MCF 10A (cell line): ENCODE measurements around the gene PALMD. TPM values are rescaled to one million over a fixed set of nuclear protein-coding genes. Genes with fewer than 3 reads are reported as not detected.

ENCODE experiments used
- BruUV-seq: library from RNA; stranded (reverse); fragments of 400-500 nt; replicated peaks from 2 replicates; lab custom pipeline; 2021; lab: Mats Ljungman, UMichigan
- CTCF ChIA-PET: fragments of 300-600 bp; sonication (Branson Sonifier 250); formaldehyde crosslinking; extraction: SDS; loops from one replicate; lab custom pipeline; 2021; ENCODE audit warnings: antibody characterized with exemption, inconsistent platforms; lab: Yijun Ruan, JAX
- POLR2A ChIA-PET: fragments of 300-600, 350-650 bp; sonication (Branson Sonifier 250); formaldehyde crosslinking; extraction: SDS; loops from one replicate; lab custom pipeline; 2020; ENCODE audit warnings: antibody characterized with exemption, inconsistent platforms; lab: Yijun Ruan, JAX
- DNase-seq: peaks from one replicate; pipeline ENCODE4 v3.0.0-alpha.2; 2018; ENCODE audit not compliant: unreplicated experiment
- H3K27ac Mint-ChIP-seq: one replicate; pipeline ENCODE4 v1.8.0; 2022; ENCODE audit warnings: mild to moderate bottlenecking, low read depth, mixed read lengths; ENCODE audit not compliant: unreplicated experiment
- H3K27me3 Mint-ChIP-seq: one replicate; pipeline ENCODE4 v1.8.0; 2022; ENCODE audit warnings: mixed read lengths; ENCODE audit not compliant: insufficient read depth, unreplicated experiment
- H3K36me3 Mint-ChIP-seq: one replicate; pipeline ENCODE4 v1.8.0; 2022; ENCODE audit warnings: mild to moderate bottlenecking, moderate library complexity, mixed read lengths; ENCODE audit not compliant: insufficient read depth, unreplicated experiment
- H3K4me1 Mint-ChIP-seq: one replicate; pipeline ENCODE4 v1.8.0; 2022; ENCODE audit warnings: mixed read lengths; ENCODE audit not compliant: insufficient read depth, unreplicated experiment
- H3K4me3 Mint-ChIP-seq: one replicate; pipeline ENCODE4 v1.8.0; 2022; ENCODE audit warnings: mild to moderate bottlenecking, moderate library complexity, mixed read lengths; ENCODE audit not compliant: unreplicated experiment
- H3K9me3 Mint-ChIP-seq: one replicate; pipeline ENCODE4 v1.8.0; 2022; ENCODE audit warnings: mixed read lengths; ENCODE audit not compliant: unreplicated experiment
- intact Hi-C: fragments of 100-400 bp; cut with micrococcal nuclease; formaldehyde crosslinking; loops from 2 replicates; pipeline ENCODE4 v1.14.1; 2022
- total RNA-seq: library from RNA; stranded (reverse); gene quantifications from 2 replicates; pipeline ENCODE4 v1.2.3, GENCODE V29; 2022
- TF ChIP-seq, protein P1 (sequence below): fragments of 200-600 bp; IDR thresholded peaks from one replicate; pipeline ENCODE4 v1.8.0; 2022; ENCODE audit warnings: antibody characterized with exemption, mild to moderate bottlenecking; ENCODE audit not compliant: unreplicated experiment

PALMD gene
- total RNA-seq, 1 experiment from 2014 or later = 0.33 TPM

DNA sequence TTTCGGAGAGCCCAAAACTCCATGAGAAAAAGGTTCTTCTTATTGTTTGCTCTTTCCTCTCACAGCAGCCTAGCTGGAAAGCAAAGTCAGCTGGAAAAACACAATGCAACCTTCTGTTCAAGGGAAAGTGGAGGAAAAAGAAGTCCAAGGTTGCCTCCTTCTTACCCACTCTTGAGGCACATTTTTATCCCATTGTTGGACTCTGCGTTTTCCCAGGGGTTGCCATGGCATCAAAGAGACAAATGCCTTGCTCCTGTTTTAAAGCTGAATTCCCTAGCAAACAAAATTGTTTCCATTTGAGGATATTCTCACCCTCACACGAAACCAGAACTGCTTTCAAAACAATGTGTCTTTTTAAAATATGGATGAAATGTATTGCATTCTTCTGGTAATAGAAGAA, 45.1 kb upstream of the PALMD start:
- Mint-ChIP-seq H3K9me3 (no peaks in the 10 kb centered on the region), H3K4me1 (peaks cover 12% of the 10 kb centered on the region), H3K27ac (no peak overlapping the region), H3K4me3 (no peak overlapping the region), H3K27me3 (no peaks in the 10 kb centered on the region), H3K36me3 (no peaks in the 10 kb centered on the region)
- no peak for DNase-seq
- ChIA-PET POLR2A (no interaction called here), CTCF (no interaction called here)
- TF ChIP-seq, protein P1, sequence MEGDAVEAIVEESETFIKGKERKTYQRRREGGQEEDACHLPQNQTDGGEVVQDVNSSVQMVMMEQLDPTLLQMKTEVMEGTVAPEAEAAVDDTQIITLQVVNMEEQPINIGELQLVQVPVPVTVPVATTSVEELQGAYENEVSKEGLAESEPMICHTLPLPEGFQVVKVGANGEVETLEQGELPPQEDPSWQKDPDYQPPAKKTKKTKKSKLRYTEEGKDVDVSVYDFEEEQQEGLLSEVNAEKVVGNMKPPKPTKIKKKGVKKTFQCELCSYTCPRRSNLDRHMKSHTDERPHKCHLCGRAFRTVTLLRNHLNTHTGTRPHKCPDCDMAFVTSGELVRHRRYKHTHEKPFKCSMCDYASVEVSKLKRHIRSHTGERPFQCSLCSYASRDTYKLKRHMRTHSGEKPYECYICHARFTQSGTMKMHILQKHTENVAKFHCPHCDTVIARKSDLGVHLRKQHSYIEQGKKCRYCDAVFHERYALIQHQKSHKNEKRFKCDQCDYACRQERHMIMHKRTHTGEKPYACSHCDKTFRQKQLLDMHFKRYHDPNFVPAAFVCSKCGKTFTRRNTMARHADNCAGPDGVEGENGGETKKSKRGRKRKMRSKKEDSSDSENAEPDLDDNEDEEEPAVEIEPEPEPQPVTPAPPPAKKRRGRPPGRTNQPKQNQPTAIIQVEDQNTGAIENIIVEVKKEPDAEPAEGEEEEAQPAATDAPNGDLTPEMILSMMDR = no peak
- intact Hi-C loops = no loop called here
- BruUV-seq = no TSS peak

DNA sequence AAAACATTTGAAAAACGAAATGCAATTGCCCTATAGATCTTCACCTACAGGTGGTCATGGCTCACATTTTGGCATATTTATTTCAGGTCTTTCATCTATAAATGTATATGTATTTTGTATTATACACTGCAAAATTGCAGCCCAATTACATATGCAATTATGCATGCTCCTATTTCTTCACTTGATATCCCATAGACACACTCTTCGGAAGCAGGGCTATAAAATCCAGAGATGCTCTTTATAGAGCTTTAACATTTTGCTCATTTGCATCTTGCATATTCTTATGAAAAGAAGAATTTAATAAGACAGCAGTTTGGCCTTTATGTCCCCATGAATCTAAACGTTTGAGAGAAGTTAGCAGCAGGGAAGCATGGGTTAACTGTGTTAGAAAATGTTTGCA, 44.7 kb upstream of the PALMD start:
- ChIA-PET POLR2A (no interaction called here), CTCF (no interaction called here)
- H3K9me3 Mint-ChIP-seq = no peaks in the 10 kb centered on the region
- H3K36me3 Mint-ChIP-seq = no peaks in the 10 kb centered on the region
- H3K27ac Mint-ChIP-seq = no peak overlapping the region
- intact Hi-C loops = no loop called here
- H3K27me3 Mint-ChIP-seq = no peaks in the 10 kb centered on the region
- H3K4me1 Mint-ChIP-seq = peaks cover 12% of the 10 kb centered on the region
- no peak overlapping the region for H3K4me3 Mint-ChIP-seq
- no TSS peak for BruUV-seq
- TF ChIP-seq, protein P1 = no peak
- no peak for DNase-seq

DNA sequence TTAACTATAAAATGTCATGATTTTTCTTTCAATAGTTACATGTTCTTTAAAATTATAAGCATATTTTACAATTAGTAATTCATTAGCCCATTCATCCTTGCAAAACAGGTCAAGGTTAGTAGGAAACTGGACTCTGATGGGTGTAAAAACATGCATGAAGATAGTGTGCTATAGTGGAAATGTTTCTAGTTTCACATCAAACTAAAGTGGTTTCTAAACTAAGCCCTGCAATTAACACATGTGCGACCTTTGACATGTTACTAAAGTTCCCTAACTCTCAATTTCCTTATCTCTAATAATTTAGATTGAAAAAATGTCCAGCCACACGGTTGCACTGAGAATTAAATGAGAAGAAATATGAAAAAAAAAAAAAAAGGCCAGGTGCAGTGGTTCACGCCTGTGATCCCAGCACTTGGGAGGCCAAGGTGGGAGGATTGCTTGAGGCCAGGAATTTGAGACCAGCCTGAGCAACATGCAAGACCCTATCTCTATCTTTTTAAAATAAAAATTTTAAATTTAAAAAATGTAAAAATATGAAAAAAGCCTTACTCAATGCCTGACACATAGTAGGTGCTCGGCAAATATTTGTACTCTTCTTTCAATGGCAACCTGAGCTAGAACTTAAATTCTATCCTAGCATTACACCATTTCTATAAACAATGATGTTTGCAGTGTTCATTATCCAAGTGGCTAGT, 44.1 kb upstream of the PALMD start:
- POLR2A ChIA-PET = no interaction called here
- CTCF ChIA-PET = no interaction called here
- Mint-ChIP-seq H3K27me3 (no peaks in the 10 kb centered on the region), H3K4me1 (peaks cover 12% of the 10 kb centered on the region), H3K27ac (no peak overlapping the region), H3K9me3 (no peaks in the 10 kb centered on the region), H3K4me3 (no peak overlapping the region), H3K36me3 (no peaks in the 10 kb centered on the region)
- BruUV-seq = no TSS peak
- TF ChIP-seq, protein P1 = no peak
- intact Hi-C loops = no loop called here
- DNase-seq = no peak

DNA sequence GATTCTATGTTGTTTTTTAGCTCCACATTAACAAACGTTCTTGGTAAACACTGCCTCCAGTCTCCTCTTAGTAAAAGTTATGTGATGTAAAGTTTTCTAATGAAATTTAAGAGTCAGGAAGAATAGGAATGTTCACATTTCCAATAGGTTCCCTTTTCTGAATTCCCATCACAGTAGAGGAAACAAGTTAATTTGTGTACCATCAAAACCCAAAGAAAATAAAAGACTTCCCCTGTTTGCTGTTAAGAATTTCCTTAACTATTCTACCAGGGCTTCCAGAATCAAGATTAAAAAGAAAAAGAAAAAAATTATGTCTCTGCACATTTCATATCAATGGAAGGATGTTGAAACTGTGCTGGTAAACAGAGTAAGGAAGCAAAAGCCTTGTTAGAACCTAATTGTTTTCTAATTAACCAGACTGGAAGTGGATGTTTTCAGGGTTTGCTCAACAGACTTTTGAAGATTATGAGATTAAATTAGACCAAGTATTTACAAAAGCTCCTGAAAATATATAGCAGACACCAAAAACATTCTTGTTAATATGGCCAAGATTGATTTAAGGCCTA, 43.4 kb upstream of the PALMD start:
- POLR2A ChIA-PET = no interaction called here
- TF ChIP-seq, protein P1 = no peak
- H3K27me3 Mint-ChIP-seq = no peaks in the 10 kb centered on the region

More for the DNA sequence above, 43.4 kb upstream of the PALMD start:
- intact Hi-C loops = no loop called here
- Mint-ChIP-seq H3K4me3 (no peak overlapping the region), H3K9me3 (no peaks in the 10 kb centered on the region), H3K27ac (no peak overlapping the region), H3K4me1 (peaks cover 12% of the 10 kb centered on the region), H3K36me3 (no peaks in the 10 kb centered on the region)
- no peak for DNase-seq
- CTCF ChIA-PET = no interaction called here
- BruUV-seq = no TSS peak
